GM18873 (cell line): Measurements from ENCODE around the gene TLNRD1.

Experiments used
- ATAC-seq: cut with Tn5 transposase; IDR thresholded peaks from one replicate; pipeline ENCODE4 v1.9.1; 2021; ENCODE audit warnings: mild to moderate bottlenecking, moderate library complexity, moderate number of reproducible peaks; ENCODE audit not compliant: unreplicated experiment, low FRiP score

Gene TLNRD1

DNA sequence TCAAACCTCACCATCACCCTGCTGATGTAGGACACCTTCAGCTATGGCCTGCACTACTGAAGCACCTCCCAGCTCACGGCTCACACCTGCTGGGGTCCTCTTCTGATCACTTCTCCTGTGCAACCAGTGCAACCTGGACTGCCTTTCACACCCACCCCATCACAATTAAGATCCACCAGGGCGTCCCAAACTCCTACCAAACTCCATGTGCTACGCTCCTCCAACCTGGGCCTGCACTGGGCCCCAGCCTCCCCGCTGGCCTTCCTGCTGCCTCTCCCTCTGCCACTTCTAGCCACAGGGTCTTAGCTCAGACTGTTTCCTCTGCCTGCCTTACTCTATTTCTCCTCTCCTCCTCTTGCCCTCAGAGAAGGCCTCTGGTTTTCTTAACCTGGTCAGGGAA lies 23.9 kb upstream of the TLNRD1 start:
- no peak for ATAC-seq

- no peak for ATAC-seq
Measured at GRCh38 chr15:80977627-80978036, 23.1 kb upstream of the TLNRD1 start.

GRCh38 chr15:80978685-80979329 lies 21.9 kb upstream of the TLNRD1 start:
- ATAC-seq = no peak

- no peak for ATAC-seq
Measured at GRCh38 chr15:80979538-80980200, 21.1 kb upstream of the TLNRD1 start.

DNA sequence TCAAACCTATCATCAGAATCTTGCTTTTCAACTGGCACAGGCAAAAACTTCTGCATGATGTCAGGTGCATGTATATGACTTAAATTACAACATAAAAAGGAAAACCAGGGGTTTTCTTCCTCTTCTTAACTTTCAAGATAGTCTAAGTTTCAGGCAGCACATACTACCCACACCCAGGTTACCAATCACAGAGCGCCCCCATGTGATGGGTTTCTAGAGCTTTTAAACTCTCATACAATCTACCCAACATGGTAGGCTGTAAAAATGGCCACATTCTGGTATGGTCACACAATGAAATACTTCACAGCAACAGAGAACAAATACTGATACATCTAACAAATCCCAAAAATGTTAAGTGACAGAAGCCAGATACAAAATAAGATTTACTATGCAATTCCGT lies 18.5 kb upstream of the TLNRD1 start:
- ATAC-seq = no peak

GRCh38 chr15:80982839-80983238 lies 17.9 kb upstream of the TLNRD1 start:
- ATAC-seq = no peak

DNA sequence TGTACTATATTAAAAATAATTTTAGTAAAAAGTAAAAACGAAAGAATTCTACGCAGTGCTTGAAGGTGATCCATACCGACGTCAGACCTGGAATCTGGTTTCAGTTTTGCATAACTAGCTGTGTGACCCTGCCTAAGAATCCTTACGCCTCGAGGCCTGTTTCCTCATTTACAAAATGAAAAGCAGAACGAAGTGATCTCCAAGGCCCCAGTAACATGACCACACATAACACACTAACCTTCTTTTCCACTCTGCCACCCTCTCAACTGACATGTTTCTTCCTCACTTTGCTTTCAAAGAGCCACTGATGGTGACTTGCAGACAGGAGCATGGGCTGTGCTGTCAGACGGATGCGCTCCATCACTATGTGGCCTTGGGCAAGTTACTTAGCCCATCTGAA lies 15.9 kb upstream of the TLNRD1 start:
- no peak for ATAC-seq

GRCh38 chr15:80985981-80986380 lies 14.7 kb upstream of the TLNRD1 start:
- ATAC-seq = no peak

GRCh38 chr15:80986487-80986886 lies 14.2 kb upstream of the TLNRD1 start:
- no peak for ATAC-seq

DNA sequence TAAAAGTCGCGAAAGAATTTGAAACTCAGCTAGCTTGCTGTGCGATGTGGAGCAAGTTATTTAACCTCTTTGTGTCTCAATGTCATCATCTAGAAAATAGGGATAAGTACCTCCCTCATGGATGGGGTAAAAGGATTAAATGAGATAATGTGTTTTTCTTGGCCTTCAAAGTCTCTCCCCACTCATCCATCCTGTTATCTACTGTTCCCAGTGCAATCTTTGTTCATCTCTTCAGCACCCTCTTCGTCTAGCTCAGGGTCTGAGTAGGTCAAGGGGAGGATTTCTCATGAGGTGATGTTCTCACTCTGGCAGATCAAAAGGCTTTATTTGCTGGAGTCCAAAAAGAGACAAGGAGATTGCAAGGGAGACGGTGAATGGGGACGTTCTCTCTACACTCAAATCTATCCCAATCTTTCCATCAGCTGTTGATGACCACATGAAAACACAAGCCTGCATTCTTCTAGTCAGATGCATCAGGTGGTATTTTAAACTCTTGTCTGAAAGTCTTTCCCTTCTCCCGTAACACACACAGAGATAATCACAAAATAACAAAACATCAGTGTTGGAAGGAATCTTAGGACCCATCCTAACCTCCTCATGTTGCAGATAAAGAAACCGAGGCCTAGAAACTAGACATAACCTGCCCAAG lies 12.5 kb upstream of the TLNRD1 start:
- ATAC-seq = no peak

DNA sequence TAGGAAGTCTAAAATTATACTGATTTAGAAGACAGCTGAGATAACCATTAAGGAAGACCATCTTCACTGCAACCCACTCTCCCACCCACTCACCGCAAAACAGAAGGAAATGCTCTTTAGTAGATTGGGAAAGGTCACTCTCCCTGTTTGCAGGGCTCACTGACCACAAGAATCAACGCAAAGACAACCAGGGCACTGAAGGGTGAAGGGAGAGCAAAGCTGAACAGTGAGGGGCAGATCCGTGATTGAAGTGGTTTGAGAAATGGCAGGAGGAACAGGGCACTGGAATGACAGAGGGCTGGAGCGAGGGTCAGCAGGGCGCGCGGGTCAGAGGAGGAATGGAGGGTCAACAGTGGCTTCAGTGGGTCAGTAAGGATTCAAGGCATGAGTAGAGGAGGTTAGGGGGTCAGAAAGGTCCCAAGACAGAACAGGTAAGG lies 11.6 kb upstream of the TLNRD1 start:
- ATAC-seq = no peak

DNA sequence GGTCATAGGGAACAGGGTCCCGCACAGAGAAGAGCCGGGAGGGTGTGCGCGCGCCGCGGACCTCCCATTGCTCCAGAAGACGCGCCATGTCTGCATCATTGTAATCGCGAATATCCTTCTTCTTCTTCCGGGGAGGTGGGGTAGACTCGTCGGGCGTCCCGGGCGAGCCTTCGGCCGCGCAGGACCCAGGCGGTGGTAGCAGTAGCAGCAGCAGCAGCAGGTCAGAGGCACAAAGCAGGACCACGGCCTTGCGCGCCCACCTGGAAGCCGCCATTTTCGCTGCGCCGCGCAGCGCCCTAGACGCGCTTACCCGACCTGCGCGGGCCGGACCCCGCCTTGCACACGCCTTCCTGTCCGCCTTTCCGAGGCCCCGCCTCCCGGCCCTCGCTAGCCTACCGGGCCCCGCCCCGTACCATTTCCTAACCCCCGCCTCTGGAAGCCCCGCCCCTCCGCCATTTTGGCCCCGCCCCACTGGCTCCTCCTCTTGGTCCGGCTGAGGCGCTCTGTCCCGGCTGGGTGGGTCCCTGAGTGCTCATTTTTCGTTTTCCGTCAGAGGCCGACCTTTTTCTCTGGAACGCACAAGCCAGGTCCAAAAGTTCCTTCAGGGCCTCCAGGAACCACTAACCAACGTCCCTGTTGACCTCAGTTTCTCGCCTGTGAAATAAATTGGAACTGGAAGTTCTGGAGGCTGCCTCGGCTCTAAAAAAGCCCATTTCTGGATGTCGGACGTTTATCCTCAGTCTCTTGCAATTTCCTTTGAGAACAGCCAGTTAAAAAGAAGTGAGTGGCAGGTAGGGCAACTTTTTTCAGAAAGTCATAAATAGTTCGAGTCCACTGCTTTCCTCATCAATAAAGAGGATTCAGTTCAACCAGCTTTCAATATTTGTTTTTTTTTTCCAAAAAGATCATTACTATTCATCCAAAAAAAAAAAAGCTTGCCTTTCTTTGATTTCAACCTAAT lies 10.9 kb upstream of the TLNRD1 start, which contains the start of gene MESD:
MESD (minus strand) TSS at position 302 of the 961 bp plus-strand sequence; CDS start at position 274, 28 bp downstream.
- ATAC-seq = peak; percentile 79

DNA sequence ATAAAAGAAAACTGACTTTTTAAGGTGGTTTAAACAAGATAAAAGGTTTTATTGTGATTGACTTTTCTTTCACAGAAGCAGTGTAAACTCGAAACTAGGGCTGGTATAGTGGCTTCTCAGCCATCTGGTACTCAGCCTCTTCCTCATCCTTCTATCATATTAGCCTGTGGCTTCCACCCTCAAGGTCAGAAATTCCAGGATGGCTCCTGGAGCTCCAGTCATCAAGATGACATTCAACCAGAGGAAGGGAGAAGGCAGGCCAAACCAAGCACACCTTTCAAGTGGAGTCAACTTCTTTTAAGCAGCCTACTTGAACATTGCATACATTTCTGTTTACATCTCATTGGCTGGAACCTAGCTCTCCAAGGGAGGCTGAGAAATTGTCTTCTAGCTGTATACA lies 9.8 kb upstream of the TLNRD1 start:
- ATAC-seq = no peak

DNA sequence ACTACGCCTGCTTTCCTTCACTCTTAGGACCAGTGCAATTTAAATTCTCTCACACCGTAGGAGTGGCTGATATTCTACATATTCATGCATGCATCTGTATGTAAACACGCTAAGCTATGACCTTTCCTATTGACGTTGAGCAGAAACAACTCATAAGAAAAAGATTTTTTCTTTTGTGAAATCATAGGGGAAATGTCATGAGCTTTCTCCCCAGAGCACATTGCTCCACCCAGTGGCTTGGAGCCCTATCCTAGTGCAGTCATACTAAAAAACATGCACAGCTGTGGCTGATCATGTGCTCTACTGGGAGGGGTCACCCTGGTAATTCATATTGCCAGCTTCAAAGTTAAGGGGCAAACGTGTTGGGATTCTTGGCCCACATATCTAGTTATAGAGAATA lies 9.3 kb upstream of the TLNRD1 start:
- ATAC-seq = no peak

GRCh38 chr15:80992006-80992405 lies 8.7 kb upstream of the TLNRD1 start:
- ATAC-seq = no peak

DNA sequence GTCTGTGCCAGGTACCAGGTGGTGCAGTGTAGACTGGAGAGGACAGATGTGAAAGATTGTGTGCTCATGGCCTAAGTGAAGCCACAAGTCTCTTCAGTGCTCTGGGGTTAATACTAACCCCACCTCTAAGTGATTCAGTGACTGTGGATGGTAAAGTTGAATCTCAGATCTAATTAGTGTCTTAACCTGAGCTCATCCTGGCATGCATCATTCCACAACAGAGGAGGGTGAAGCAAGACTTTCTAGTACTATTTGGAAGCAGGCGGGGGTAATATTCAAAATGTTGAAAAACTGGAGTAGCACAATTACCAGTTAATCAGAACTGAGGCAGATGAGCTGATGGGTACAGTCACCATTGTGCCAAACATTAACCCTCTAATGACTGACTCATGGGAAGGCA lies 8.3 kb upstream of the TLNRD1 start:
- no peak for ATAC-seq

- no peak for ATAC-seq
Measured at GRCh38 chr15:80996247-80996646, 4.5 kb upstream of the TLNRD1 start.

- no peak for ATAC-seq
Measured at GRCh38 chr15:80997692-80998091, 3.0 kb upstream of the TLNRD1 start.

DNA sequence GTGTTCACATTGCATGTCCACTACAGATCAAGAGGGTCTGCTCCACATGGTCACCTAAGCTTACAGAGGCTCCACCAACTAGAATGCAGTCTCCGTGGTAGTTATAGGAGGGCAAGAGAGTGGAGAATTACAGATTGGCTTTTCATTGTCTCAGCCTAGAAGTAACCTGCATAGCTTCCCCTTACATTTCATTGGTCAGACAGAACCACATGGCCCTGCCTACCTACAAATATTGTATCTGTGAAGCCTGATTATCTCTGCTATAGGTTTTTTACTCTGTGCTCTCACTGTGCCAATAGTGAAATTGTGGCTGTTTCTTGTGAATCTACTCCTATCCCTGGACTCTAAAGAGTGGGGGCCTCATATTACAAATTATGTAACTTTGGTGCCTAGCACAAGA lies 2.5 kb upstream of the TLNRD1 start:
- no peak for ATAC-seq

GRCh38 chr15:80999623-81000036 lies 1.1 kb upstream of the TLNRD1 start:
- peak; percentile 33 for ATAC-seq
